Omental fat pad (tissue), 4 donors: ENCODE data around the gene CNTNAP5. TPM values are rescaled to one million over a fixed set of nuclear protein-coding genes. Genes with fewer than 3 reads are reported as not detected.

Experiments
- ATAC-seq: fragments of 150-250 bp; one replicate; pipeline ENCODE4 v1.9.1; 2016; ENCODE audit warnings: mild to moderate bottlenecking, moderate library complexity; ENCODE audit not compliant: low FRiP score
- DNase-seq: peaks from one replicate; pipeline ENCODE4 v3.0.0-alpha.2; 2019; ENCODE audit warnings: low spot score
- CTCF ChIP-seq, 3 donors: fragments of 450-650 bp; IDR thresholded peaks; one replicate each; pipeline ENCODE4 v1.5.1; 2016 to 2017; ENCODE audit warnings: antibody characterized with exemption in 3 of 3, mild to moderate bottlenecking in 3 of 3, moderate library complexity in 2 of 3
- total RNA-seq, 4 donors: library from RNA; depleted of rRNA; stranded (reverse); fragments of >200 nt; gene quantifications; one replicate each; pipeline ENCODE4 v1.1.0, GENCODE V29; 2016

CNTNAP5 gene
- total RNA-seq, 4 donors from 2014 or later = not detected

- ATAC-seq = no peak
- no peak for TF ChIP-seq CTCF (IDR thresholded peaks at IDR 0.05)
- no peak for DNase-seq
Measured at GRCh38 chr2:124640221-124640750, 615.2 kb downstream of the CNTNAP5 start.

GRCh38 chr2:124646166-124646815 lies 621.2 kb downstream of the CNTNAP5 start:
- ATAC-seq (no peak), DNase-seq (no peak)
- TF ChIP-seq CTCF (IDR thresholded peaks at IDR 0.05) = no peak

- DNase-seq = no peak
- ATAC-seq = no peak
- no peak for TF ChIP-seq CTCF (IDR thresholded peaks at IDR 0.05)
Measured at GRCh38 chr2:124647245-124647644, 622.2 kb downstream of the CNTNAP5 start.

GRCh38 chr2:124647663-124648062 lies 622.6 kb downstream of the CNTNAP5 start:
- ATAC-seq (no peak), DNase-seq (no peak)
- no peak for TF ChIP-seq CTCF (IDR thresholded peaks at IDR 0.05)

- TF ChIP-seq CTCF (IDR thresholded peaks at IDR 0.05) = no peak
- ATAC-seq (no peak), DNase-seq (no peak)
Measured at GRCh38 chr2:124649001-124649400, 623.9 kb downstream of the CNTNAP5 start.

GRCh38 chr2:124652099-124652498 lies 627.0 kb downstream of the CNTNAP5 start:
- ATAC-seq (no peak), DNase-seq (no peak)
- TF ChIP-seq CTCF (IDR thresholded peaks at IDR 0.05) = no peak

- no peak for DNase-seq
- TF ChIP-seq CTCF (IDR thresholded peaks at IDR 0.05) = no peak
- ATAC-seq = no peak
Measured at GRCh38 chr2:124658373-124658772, 633.3 kb downstream of the CNTNAP5 start.
